GM23248 (cell line): ENCODE results near the gene IGFBPL1. TPM values are rescaled to one million over a fixed set of nuclear protein-coding genes. Genes with fewer than 3 reads are reported as not detected.
"Not testable (repeated sequence)": the region's sequence is repeated elsewhere in the genome, so short reads cannot be mapped to it uniquely, and the experiment has no call there.

Experiments
- DNase-seq: peaks from one replicate; pipeline ENCODE4 v3.0.0-alpha.2; 2015
- H2AFZ ChIP-seq: fragments of 200-600 bp; sonication (generic); 2 replicates; pipeline ENCODE4 v1.6.1; 2016; ENCODE audit warnings: antibody characterized with exemption
- H3F3A ChIP-seq: fragments of 200-600 bp; sonication (generic); 2 replicates; pipeline ENCODE4 v1.6.1; 2016; ENCODE audit warnings: mild to moderate bottlenecking, antibody characterized with exemption, mixed run types; ENCODE audit not compliant: insufficient read depth
- H3K27ac ChIP-seq: fragments of 200-600 bp; sonication (generic); 2 replicates; pipeline ENCODE4 v1.5.1; 2016; ENCODE audit warnings: mild to moderate bottlenecking
- H3K27me3 ChIP-seq: fragments of 200-600 bp; sonication (generic); replicated peaks from 2 replicates; pipeline ENCODE4 v1.6.1; 2016; ENCODE audit warnings: mild to moderate bottlenecking; ENCODE audit not compliant: insufficient read depth
- H3K36me3 ChIP-seq: fragments of 200-600 bp; sonication (generic); 2 replicates; pipeline ENCODE4 v1.6.1; 2016; ENCODE audit warnings: low read depth, mild to moderate bottlenecking
- H3K4me1 ChIP-seq: fragments of 200-600 bp; sonication (generic); 2 replicates; pipeline ENCODE4 v1.6.1; 2016; ENCODE audit warnings: mild to moderate bottlenecking; ENCODE audit not compliant: insufficient read depth
- H3K4me2 ChIP-seq: fragments of 200-600 bp; sonication (generic); one replicate; pipeline ENCODE4 v1.6.1; 2016; ENCODE audit warnings: mild to moderate bottlenecking; ENCODE audit not compliant: unreplicated experiment
- H3K4me3 ChIP-seq: fragments of 200-600 bp; sonication (generic); 2 replicates; pipeline ENCODE4 v1.5.1; 2016; ENCODE audit warnings: mild to moderate bottlenecking
- H3K79me2 ChIP-seq: fragments of 200-600 bp; sonication (generic); 2 replicates; pipeline ENCODE4 v1.6.1; 2016; ENCODE audit warnings: mild to moderate bottlenecking; ENCODE audit not compliant: insufficient read depth
- H3K9ac ChIP-seq: fragments of 200-600 bp; sonication (generic); 2 replicates; pipeline ENCODE4 v1.6.1; 2016; ENCODE audit warnings: mild to moderate bottlenecking
- H3K9me2 ChIP-seq: fragments of 200-600 bp; sonication (generic); 2 replicates; pipeline ENCODE4 v1.6.1; 2016; ENCODE audit warnings: mixed run types, mild to moderate bottlenecking, moderate library complexity; ENCODE audit not compliant: insufficient read depth
- H3K9me3 ChIP-seq: fragments of 200-600 bp; sonication (generic); one replicate; pipeline ENCODE4 v1.6.1; 2017; ENCODE audit warnings: low read depth
- H4K20me1 ChIP-seq: fragments of 200-600 bp; sonication (generic); 2 replicates; pipeline ENCODE4 v1.6.0; 2016; ENCODE audit not compliant: insufficient read depth
- EZH2 ChIP-seq: fragments of 200-600 bp; sonication (generic); IDR thresholded peaks from 2 replicates; pipeline ENCODE4 v1.6.1; 2018; ENCODE audit warnings: antibody characterized with exemption, mild to moderate bottlenecking; ENCODE audit not compliant: insufficient read depth, poor library complexity, severe bottlenecking
- EZH2phosphoT487 ChIP-seq: fragments of 200-600 bp; sonication (generic); IDR thresholded peaks from 2 replicates; pipeline ENCODE4 v1.6.1; 2018; ENCODE audit warnings: antibody characterized with exemption, moderate library complexity, mild to moderate bottlenecking, low read depth; ENCODE audit not compliant: insufficient read depth
- WGBS, 2 experiments: methylation state at CpG; one replicate each; pipeline ENCODE4 v1.1.6; 2015 to 2017; ENCODE audit warnings: low lambda C conversion rate in 2 of 2, low coverage in 1 of 2; ENCODE audit errors: missing lambda C conversion rate in 2 of 2; 5-methylcytosine and 5-hydroxymethylcytosine counted together
- in situ Hi-C: fragments of 300-500 bp; cut with MboI; formaldehyde crosslinking; loops from 2 replicates; pipeline ENCODE4 v1.15.0; 2020
- polyA plus RNA-seq: library from polyadenylated mRNA; unstranded; fragments of >200 nt; fragmentation: Nextera tagmentation; extraction: Ambion mirVana; gene quantifications from 2 replicates; pipeline ENCODE4 v1.2.1, GENCODE V29; 2016
- total RNA-seq: library from RNA; depleted of rRNA; stranded (reverse); fragments of >200 nt; shearing (Covaris generic); gene quantifications from 2 replicates; pipeline ENCODE4 v1.2.3, GENCODE V29; 2014; rRNA removed

IGFBPL1 gene
- 0.76 TPM in 1 of 2 replicates, not detected in the other for total RNA-seq
- polyA plus RNA-seq, result 0.34 and 0.35 TPM in 2 replicates

GRCh38 chr9:38423973-38424843 lies at the start of gene IGFBPL1:
IGFBPL1 (minus strand) TSS chr9:38424454; CDS start chr9:38424424, 30 bp downstream.
- H3K9ac ChIP-seq, result no peak within 1 kb of the TSS
- H3K36me3 ChIP-seq, result no peaks in the 10 kb centered on the region
- no peaks in the 10 kb centered on the region for H3F3A ChIP-seq
- H3K27me3 ChIP-seq, result peaks cover 47% of the 10 kb centered on the region
- no peaks in the 10 kb centered on the region for H4K20me1 ChIP-seq
- H3K4me2 ChIP-seq, result peak within 1 kb of the TSS; percentile 76
- 0 out of 2 replicates have a peak within 1 kb of the TSS, but pooled peaks have one; percentile 66 for H2AFZ ChIP-seq
- no peaks in the 10 kb centered on the region for H3K9me2 ChIP-seq
- H3K4me3 ChIP-seq, result peak within 1 kb of the TSS; percentile 64
- H3K9me3 ChIP-seq, result no peaks in the 10 kb centered on the region
- 2 to 3% methylated on average over 53 to 83 of the region's 115 CpGs for WGBS, 2 experiments
- TF ChIP-seq EZH2, result peak; percentile 61
- no peak for TF ChIP-seq EZH2phosphoT487
- no peak within 1 kb of the TSS for H3K27ac ChIP-seq
- DNase-seq, result peak; percentile 55
- no peaks in the 10 kb centered on the region for H3K79me2 ChIP-seq
- in situ Hi-C loops, result no loop called here
- H3K4me1 ChIP-seq, result no peaks in the 10 kb centered on the region

GRCh38 chr9:38472583-38473249 lies 48.5 kb upstream of the IGFBPL1 start:
- 34 to 46% methylated on average over 2 of the region's 2 CpGs for WGBS, 2 experiments
- H3K79me2 ChIP-seq, H3K27me3 ChIP-seq, H3K9me2 ChIP-seq, H3K9me3 ChIP-seq, H3K4me1 ChIP-seq, H3K4me3 ChIP-seq, in situ Hi-C loops, H3K36me3 ChIP-seq, H3K4me2 ChIP-seq, H3K9ac ChIP-seq, H2AFZ ChIP-seq, DNase-seq, H3F3A ChIP-seq, H4K20me1 ChIP-seq, H3K27ac ChIP-seq: not testable (repeated sequence)

GRCh38 chr9:38467404-38467803 lies 43.1 kb upstream of the IGFBPL1 start:
- Histone ChIP-seq H3K27me3 (no peaks in the 10 kb centered on the region; the same call in none of the 2 replicates), H3K4me2 (no peak overlapping the region), H3F3A (no peaks in the 10 kb centered on the region), H3K36me3 (no peaks in the 10 kb centered on the region), H3K79me2 (no peaks in the 10 kb centered on the region), H3K4me1 (no peaks in the 10 kb centered on the region), H3K9me2 (no peaks in the 10 kb centered on the region), H2AFZ (no peak overlapping the region), H3K9me3 (no peaks in the 10 kb centered on the region), H4K20me1 (no peaks in the 10 kb centered on the region), H3K4me3 (no peak overlapping the region), H3K9ac (no peak overlapping the region), H3K27ac (no peak overlapping the region)
- no peak for DNase-seq
- WGBS, 2 experiments, result 2 to 6% methylated on average over 3 of the region's 3 CpGs
- TF ChIP-seq EZH2 (no peak), EZH2phosphoT487 (no peak)
- in situ Hi-C loops, result no loop called here

- no peak overlapping the region for H3K9ac ChIP-seq
- no peaks in the 10 kb centered on the region for H3K9me2 ChIP-seq
- H3K4me3 ChIP-seq, result no peak overlapping the region
- no peaks in the 10 kb centered on the region for H3K79me2 ChIP-seq
- no peak overlapping the region for H3K4me2 ChIP-seq
- 37 to 40% methylated on average over 3 of the region's 3 CpGs for WGBS, 2 experiments
- in situ Hi-C loops, result no loop called here
- H4K20me1 ChIP-seq, result no peaks in the 10 kb centered on the region
- H3K36me3 ChIP-seq, result no peaks in the 10 kb centered on the region
- H2AFZ ChIP-seq, result no peak overlapping the region
- TF ChIP-seq EZH2phosphoT487 (no peak), EZH2 (no peak)
- no peaks in the 10 kb centered on the region for H3K4me1 ChIP-seq
- no peaks in the 10 kb centered on the region; the same call in 1 of the 2 replicates for H3K27me3 ChIP-seq
- no peaks in the 10 kb centered on the region for H3F3A ChIP-seq
- no peak overlapping the region for H3K27ac ChIP-seq
- no peak for DNase-seq
- no peaks in the 10 kb centered on the region for H3K9me3 ChIP-seq
Measured at GRCh38 chr9:38453835-38454234, 29.6 kb upstream of the IGFBPL1 start.
